CD4-positive, alpha-beta T cell treated with Interferon alpha-2 for 1 hour (primary cell): ENCODE data around the gene MEI4.
"Not testable (repeated sequence)": the region's sequence is repeated elsewhere in the genome, so short reads cannot be mapped to it uniquely, and the experiment has no call there.

ENCODE experiments used
- DNase-seq, 2 donors: peaks; one replicate each; pipeline ENCODE4 v3.0.0-alpha.2; 2020 to 2022

The MEI4 gene

DNA sequence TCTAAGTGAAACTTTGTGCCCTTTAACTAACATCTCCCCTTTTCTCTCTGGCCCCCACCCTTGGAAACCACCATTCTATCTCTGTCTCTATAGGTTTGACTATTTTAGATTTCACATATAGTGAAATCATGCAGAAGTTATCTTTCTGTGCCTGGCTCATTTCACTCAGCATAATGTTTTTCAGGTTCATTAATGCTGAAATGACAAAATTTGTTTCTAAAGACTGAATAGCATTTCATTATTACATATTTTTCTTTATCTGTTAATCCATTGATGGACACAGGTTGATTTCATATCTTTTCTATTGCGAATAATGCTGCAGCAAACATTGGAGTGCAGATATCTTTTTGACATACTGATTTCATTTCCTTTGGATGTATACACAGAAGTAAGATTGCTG, 30.7 kb downstream of the MEI4 start:
- DNase-seq: no peak

DNA sequence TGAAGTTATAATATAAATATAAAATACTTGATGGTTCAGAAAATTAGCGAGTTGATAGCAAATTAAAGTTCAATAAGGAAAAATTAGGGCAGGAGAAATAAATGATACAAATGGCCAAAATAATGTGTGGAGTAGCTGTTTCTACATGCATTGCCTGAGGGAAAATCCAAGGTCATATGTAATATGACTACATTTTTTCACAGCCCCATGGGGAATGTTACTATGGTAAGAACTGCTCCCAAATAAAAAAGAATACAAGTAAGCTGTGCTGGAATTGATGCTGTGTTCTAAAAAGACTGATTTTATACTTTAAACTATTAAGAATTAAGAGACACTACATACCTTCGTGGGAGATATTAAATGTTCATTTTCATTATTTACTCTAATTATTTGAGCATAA, 34.1 kb downstream of the MEI4 start:
- no peak for DNase-seq

DNA sequence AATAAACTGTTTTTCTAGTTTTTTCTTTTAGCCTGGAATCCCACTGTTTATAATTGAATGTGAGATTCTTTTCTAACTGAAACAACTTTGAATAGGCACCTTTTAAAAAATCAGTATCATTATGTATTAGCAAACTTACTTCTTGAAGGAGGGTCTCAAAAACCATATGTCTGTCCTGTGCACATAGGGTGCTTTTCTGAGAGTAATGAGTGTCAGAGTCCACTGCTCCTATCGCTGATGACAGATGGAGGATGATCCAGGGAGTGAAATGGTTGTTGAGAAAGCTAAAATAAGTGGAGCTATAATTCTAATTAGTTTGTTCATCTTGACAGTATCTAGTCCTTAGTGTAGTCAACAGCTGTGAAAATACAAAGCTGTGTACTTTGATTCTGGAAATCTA, 35.8 kb downstream of the MEI4 start:
- no peak for DNase-seq

DNA sequence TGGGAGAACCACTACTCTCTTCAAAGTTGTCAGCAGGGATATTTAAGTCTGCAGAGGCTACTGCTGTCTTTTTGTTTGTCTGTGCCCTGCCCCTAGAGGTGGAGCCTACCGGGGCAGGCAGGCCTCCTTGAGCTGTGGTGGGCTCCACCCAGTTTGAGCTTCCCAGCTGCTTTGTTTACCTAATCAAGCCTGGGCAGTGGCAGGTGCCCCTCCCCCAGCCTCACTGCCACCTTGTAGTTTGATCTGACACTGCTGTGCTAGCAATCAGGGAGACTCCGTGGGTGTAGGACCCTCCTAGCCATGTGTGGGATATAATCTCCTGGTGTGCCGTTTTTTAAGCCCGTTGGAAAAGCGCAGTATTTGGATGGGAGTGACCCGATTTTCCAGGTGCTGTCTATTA, 47.3 kb downstream of the MEI4 start:
- DNase-seq: not testable (repeated sequence)

DNA sequence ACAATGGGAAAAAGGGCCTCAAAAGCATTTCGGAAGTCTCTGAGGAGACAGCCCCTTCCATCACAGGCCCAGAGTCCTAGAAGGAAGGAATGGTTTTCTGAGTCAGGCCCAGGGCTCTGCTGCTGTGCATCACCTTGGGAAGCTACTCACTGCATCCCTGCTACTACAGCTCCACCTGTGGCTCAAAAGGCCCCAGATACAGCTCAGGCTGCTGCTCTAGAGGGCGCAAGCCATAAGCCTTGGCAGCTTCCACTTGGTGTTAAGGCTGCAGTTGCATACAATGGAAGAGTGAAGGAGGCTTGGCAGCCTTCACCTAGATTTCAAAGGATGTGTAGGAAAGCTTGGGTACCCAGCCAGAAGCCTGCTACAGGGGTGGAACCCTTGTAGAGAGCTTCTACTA, 54.8 kb downstream of the MEI4 start:
- no peak for DNase-seq

DNA sequence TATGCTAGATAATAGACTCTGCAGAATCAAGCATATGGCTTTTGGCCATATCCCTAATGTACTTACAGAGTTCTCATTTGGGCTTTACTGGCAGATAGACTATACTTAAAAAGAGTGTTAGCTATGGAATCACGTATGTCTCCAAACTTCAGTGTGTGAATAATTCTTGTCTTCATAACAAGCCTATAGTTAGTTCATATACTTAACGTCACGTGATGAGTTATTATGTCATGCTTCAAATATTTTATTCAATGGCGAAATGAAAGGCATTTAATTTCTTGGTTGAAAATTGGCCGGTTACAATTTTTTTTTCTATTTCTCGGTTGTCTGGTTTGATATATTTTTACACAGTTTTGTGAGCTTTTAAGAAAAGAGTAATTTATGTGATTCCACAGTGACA, 62.7 kb downstream of the MEI4 start:
- DNase-seq: no peak

DNA sequence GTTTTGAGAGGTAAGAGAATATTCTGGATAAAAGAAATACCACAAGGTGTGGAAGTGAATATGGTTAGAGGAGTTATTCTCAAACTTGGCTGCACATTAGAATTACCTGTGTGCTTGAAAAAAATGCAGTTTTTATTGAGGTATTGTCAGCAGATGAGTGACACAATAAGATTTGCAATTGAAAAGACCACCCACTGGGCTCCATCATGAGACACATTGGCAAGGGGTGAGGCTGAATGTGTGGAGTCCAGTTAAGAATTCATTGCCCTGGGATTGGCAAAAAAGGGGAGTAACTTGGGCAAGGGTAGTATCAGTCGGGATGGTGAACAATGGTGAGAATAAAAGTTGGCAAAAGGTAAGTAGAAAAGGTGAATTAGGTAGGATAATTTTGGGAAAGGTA, 63.5 kb downstream of the MEI4 start:
- DNase-seq: no peak

DNA sequence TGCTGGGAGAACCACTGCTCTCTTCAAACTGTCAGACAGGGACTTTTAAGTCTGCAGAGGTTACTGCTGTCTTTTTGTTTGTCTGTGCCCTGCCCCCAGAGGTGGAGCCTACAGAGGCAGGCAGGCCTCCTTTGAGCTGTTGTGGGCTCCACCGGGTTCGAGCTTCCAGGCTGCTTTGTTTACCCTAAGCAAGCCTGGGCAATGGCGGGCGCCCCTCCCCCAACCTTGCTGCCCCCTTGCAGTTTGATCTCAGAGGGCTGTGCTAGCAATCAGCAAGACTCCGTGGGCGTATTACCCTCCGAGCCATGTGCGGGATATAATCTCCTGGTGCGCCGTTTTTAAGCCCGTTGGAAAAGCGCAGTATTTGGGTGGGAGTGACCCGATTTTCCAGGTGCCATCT, 83.2 kb downstream of the MEI4 start:
- DNase-seq: not testable (repeated sequence)

DNA sequence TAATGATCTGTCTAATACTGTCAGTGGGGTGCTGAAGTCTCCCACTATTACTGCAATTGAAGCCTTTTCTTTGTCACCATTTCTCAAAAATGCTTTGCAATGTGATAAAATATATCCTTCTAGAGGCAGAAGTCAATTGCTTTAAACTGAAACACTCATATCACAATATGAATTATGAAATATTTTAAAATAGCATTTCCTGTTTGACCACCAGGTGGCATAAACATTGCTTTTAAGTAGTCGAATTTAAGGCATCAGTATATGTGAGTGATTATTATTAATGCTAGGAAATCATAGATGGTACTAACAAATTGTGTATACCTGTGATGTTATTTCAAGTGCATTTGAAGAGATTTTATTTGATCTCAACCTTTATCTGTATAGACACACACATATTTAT, 87.5 kb downstream of the MEI4 start:
- no peak for DNase-seq

DNA sequence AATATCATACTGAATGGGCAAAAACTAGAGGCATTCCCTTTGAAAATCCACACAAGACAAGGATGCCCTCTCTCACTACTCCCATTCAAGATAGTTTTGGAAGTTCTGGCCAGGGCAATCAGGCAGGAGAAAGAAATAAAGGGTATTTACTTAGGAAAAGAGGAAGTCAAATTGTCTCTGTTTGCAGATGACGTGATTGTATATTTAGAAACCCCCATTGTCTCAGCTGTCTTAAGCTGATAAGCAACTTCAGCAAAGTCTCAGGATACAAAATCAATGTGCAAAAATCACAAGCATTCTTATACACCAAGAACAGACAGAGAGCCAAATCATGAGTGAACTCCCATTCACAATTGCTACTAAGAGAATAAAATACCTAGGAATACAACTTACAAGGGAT, 99.3 kb downstream of the MEI4 start:
- not testable (repeated sequence) for DNase-seq

DNA sequence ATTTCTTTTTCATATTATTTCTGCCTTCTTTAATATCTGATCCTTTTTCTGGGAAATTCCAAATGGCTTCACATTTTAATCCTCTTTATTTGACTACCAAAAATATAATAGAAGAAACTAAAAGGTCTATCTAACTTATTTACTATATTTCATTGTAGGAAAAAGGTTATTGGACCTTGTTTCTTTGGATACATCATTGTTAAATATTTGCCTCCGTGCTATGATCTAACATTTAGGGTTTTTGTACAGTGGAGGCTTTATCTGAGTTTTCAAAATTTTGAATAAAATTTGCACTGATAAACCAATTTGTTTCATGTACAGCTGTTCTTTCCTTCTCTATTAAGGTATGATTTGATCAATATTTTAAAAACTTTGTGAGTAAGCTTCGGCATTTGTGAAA, 109.5 kb downstream of the MEI4 start:
- DNase-seq: no peak

DNA sequence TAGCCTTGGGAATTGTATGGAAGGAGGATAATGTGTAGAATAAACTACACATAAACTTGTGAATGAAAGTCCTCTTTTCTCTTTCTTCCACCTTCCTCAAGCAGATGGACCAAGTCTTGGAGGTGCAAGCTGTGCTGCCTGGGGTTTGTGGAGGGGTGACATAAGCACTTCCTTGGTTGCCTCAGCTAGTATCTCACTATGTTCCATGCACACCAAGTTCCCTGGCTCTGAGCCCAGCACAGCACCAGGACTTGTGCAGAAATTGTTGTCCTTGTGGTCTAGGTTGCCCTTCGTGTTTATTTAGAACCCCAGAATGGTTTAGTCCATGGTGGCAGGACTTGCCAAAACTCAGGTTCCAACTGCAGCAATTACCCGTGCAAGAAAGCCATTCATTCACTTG, 110.3 kb downstream of the MEI4 start:
- no peak for DNase-seq

DNA sequence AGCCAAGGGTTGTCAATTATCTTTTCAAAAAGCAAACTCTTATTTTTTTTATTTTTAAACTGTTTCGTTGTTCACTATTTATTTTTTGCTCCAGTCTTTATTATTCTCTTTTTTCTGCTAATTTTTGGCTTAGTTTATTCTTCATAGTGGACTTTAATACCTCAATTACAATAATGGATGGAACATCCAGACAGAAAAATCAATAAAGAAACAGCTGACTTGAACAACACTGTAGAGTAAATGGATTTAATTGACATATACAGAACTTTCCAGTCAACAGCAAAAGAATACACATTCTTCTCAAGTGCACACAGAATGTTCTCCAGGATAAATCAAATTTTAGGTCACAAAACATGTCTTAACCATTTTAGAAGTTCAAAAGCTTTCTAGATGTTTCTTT, 111.5 kb downstream of the MEI4 start:
- no peak for DNase-seq

DNA sequence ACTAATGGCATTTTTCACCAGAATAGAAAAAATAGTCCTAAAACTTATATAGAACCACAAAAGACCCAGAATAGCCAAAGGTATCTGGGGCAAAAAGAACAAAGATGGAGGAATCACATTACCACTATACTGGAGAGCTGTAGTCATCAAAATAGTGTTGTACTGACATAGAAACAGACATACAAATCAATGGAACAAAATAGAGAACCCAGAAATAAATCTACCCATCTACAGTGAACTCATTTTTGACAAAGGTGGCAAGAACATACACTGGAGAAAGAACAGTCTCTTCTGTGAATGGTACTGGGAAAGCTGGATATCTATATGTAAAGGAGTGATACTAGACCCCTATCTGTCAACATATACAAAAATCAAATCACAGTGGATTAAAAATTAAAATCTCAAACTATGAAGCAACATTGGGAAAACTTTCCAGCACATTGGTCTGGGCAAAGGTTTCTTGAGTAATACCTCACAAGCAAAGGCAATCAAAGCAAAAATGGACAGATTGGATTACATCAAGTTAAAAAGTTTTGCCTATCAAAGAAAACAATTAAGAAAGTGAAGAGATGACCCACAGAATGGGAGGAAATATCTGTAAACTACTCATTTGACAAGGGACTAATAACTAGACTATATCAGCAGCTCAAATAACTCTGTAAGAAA, 120.5 kb downstream of the MEI4 start:
- no peak for DNase-seq

DNA sequence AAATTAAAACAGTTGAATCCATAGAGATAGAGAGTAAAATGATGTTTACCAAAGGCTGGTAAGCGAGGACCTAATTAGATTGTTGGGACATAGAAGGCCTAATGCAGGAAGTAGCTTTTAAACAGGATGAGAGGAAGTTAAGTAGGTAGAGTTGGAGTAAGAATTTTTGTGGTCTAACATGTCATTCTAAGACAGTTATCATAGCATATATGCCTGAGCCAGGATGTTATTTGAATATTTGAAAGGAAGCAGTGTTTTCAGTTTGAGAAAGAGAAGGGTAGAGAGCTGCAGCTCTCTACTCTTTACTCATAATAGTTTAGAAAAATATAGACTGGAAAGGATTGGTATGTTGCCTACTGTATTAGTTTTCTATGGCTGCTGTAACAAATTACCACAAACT, 121.6 kb downstream of the MEI4 start:
- no peak for DNase-seq

DNA sequence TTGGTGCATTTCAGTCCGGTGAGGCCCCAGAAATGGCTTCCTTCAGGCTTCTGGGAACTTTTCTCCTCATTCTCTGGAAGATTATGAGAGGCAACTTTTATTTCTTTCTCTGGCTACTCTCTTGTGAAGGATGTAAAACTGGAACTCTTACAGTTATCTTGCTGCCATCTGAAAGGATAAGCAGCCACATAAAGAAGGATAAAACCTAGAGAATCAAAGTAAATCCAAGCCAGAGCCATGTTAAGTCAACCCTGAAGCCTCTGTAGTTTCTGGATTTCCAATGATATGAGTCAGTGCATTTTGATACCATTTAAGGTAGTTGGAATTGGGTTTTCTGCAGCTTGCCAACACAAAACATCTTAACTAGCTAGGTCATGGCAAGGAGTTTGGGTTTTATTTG, 123.6 kb downstream of the MEI4 start:
- no peak for DNase-seq

DNA sequence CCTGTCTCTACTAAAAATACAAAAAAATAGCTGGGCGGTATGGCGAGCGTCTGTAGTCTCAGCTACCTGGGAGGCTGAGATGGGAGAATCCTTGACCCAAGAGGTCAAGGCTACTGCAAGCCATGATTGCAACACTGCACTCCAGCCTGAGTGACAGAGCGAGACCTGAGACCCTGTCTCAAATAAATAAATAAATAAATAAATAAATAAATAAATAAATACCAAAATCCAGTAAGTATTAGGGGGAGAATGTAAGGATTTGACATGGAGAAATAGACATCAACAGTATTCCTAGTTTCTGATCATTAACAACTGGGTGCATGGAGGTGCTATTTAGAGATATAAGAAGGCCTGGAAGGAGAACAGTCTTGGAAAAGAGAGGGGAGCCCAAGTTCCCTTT, 125.7 kb downstream of the MEI4 start:
- DNase-seq: no peak

DNA sequence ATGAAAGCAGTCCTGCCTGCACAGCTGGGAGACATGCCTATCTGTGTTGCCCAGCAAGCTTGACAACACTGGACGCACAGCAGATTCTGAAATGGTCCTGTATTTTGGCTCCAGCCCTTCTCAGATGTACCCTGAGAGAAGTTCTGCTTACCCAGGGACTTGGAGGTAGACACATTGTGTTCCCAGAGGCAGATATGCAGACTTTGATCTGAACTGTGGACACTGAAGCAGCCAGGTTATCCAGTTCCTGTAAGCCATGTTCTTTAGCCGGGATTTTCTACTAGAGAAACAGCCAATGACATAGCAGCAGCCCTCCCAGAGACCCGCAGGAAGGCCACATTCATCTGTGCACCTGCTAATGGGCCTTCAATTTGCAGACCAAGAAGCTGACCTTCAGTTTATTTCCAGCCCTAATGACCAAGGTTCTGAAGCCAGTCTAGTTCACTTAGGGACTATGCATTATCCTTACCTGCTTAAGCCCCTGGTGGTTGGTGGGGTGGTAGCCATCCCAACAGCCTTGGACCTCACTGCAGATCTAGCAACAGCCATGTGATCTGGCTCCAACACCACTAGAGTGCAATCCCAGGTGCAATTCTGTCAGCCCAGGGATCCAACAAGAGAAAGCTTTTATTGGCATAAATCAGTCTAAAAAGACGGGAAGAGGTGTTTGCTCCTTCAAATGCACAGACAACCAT, 134.2 kb downstream of the MEI4 start:
- no peak for DNase-seq

DNA sequence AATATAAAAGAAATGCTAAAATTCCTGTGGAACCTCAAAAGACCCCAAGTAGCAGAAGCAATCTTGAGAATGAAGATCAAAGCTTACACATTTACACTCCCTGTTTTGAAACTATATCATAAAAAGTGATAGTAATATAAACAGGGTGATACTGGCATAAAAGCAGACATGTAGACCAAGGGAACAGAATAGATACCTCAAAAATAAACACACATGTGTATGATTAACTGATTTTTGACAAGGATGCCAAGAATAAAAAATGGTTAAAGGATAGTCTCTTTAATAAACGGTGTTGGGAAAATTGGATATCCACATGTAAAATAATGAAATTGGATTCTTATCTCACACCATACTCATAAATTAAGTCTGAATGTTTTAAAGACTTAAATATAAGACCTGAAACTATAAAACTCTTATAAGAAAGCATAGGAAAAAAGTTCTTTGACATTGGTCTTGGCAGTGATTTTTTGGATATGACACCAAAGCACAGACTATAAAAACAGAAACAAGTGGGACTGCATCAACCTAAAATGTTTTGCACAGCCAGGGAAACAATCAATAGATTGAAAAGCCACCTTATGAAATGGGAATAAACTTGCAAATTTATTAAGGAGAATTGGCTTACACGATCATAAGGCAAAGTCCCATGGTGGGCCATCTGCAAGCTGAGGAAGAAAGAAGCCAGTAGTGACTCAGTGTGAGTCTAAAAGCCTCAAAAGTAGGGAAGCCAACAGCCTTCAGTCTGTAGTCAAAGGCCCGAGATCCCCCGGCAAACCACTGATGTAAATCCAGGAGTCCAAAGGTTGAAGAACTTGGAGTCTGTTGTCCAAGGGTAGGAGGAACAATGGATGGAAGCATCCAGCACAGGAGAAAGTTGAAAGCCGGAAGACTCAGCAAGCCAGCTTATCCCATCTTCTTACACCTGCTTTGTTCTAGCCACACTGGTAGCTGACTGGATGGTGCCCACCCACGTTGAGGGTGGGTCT, 144.3 kb downstream of the MEI4 start:
- no peak for DNase-seq

DNA sequence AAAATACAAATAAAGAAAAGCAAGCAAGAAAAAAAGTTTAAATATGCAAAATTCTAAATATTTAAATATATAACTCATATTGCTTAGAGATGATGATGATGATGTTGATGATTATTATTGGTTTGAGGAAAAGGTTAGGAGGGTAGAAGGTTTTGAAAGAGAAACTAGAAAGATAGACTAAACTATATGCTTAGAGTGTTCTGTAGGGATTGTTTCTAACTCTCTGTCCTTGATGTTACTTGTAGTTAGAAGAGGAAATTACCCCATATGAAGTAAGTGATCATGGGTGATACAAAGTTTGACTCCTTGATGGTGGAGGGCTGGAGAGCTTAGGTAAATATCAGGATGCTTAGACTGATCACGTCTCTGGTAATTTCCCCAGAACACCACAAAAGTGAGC, 159.5 kb downstream of the MEI4 start:
- DNase-seq: no peak

DNA sequence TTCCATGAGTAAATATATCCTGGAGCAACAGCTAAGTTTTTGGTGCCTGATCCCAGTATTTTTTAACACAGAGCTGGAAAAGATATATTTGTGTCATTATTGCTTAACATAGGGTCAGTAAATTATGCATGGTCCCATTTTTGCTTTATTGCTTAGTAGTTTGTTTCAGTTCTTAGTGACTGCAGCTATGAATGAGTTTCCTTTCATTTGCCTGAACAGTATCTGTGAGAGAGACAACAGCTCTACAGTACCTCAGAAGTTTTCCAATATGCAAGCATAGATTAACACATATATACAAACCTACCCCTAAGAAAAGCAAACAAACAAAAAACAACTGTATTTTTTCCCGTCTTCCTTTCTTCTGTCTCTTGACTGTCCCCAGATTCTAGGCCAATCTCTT, 160.3 kb downstream of the MEI4 start:
- no peak for DNase-seq

DNA sequence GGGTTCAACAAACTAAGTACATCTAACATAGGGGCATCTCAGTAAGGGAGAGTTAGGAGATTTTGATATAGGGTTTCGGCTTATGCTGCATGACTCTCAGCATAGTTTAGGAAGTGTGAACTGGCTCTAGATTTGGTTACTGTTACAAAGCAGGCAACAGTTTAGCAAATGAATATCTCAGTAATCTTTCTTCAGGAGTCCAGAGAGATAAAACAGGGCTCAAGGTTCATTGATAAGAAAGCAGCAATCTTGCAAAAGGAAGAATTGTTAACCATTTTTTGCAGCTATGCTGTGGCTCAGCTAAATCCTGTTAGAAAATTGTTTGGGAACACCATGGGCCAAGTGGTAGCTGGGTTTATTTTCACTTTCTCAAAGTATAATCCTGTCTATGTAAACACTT, 161.3 kb downstream of the MEI4 start:
- no peak for DNase-seq

DNA sequence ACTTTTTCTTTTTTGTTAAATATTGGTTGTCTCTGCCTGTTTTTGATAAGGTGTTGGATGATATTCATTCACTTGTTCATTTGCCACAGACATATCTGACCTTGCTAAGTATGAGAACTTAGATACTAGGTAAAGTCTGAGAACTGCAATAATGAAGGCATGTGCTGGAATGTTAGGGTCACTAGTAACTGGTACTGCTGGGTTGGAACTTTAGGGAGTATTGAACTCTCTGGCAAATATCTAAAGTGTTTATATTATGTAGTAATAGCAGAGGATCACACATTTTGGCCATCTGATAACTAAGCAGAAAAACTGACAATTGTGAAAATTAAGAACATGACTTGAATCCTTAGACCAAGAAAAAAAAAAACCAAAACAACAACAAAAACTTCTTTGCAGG, 162.7 kb downstream of the MEI4 start:
- DNase-seq: no peak

DNA sequence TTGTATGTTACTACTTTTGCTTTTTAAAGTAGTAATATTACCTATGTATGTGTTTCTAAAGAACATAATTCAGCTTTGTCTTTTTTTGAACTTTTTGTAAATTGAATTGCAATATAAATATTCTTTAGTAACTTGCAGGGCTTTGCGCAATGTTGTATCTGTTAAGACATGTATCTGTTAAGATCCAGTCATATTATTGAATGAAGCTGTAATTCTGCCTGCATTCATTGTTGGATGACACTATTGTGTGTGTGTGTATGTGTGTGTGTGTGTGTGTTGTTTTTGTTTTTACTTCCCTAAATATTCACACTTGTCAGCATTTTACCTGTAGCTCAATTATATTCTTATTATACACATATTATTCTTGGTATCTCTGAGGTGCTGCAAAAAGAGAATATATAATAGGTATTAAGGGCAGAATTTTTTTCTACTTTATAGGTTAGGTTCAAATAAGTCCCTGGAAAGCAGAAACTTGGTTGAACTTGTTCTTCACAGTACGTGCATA, 164.0 kb downstream of the MEI4 start:
- no peak for DNase-seq
